HEK293 (cell line): ENCODE results near the gene F11.
"Not testable (repeated sequence)": the region's sequence is repeated elsewhere in the genome, so short reads cannot be mapped to it uniquely, and the experiment has no call there.

Source experiments
- CTCF ChIA-PET: fragments of 350-600 bp; formaldehyde crosslinking; extraction: SDS; loops from one replicate; lab custom pipeline; 2021; ENCODE audit warnings: antibody characterized with exemption; lab: Yijun Ruan, JAX
- POLR2A ChIA-PET: fragments of 300-600 bp; formaldehyde crosslinking; extraction: SDS; loops from one replicate; lab custom pipeline; 2020; ENCODE audit warnings: antibody characterized with exemption, inconsistent platforms; lab: Yijun Ruan, JAX
- H3K27ac ChIP-seq: fragments of 200-500 bp; sonication (Bioruptor generic); 2 replicates; pipeline ENCODE4 v1.5.1; 2014; ENCODE audit warnings: low read depth, low read length, control low read depth, inconsistent platforms; ENCODE audit errors: extremely low read depth
- H3K36me3 ChIP-seq, 2 experiments: fragments of 200-500 bp in 1 of 2; sonication (Bioruptor generic) in 1 of 2; 1 replicate in 1 of 2; 2 replicates in 1 of 2; pipeline ENCODE4 v1.5.1; 2014 to 2017; ENCODE audit warnings: inconsistent platforms in 2 of 2, low read length in 2 of 2; ENCODE audit not compliant: control insufficient read depth in 2 of 2, insufficient read depth in 1 of 2
- H3K4me1 ChIP-seq: fragments of 200-500 bp; sonication (Bioruptor generic); 2 replicates; pipeline ENCODE4 v1.5.1; 2014; ENCODE audit warnings: mild to moderate bottlenecking, low read length, inconsistent platforms; ENCODE audit not compliant: control insufficient read depth, insufficient read depth
- H3K4me3 ChIP-seq: 2 replicates; pipeline ENCODE4 v1.5.1; 2011; ENCODE audit warnings: low read depth, mild to moderate bottlenecking, control low read depth, low read length, moderate library complexity
- H3K9me3 ChIP-seq: fragments of 200-500 bp; sonication (Bioruptor generic); 2 replicates; pipeline ENCODE4 v1.5.1; 2014; ENCODE audit warnings: low read depth, low read length, inconsistent platforms; ENCODE audit not compliant: control insufficient read depth, insufficient read depth
- HOXA7 ChIP-seq: sonication (generic); formaldehyde crosslinking; IDR thresholded peaks from 2 replicates; pipeline ENCODE4 v1.8.1; 2022; ENCODE audit warnings: missing genetic modification reagents, borderline replicate concordance
- KLF1 ChIP-seq: fragments of 450-650 bp; formaldehyde crosslinking; IDR thresholded peaks from 2 replicates; pipeline ENCODE4 v1.5.1; 2016; ENCODE audit warnings: missing biosample characterization, missing genetic modification characterization
- KLF9 ChIP-seq: fragments of 450-650 bp; formaldehyde crosslinking; IDR thresholded peaks from 2 replicates; pipeline ENCODE4 v1.5.1; 2016; ENCODE audit warnings: missing biosample characterization, missing genetic modification characterization, low read depth
- MYNN ChIP-seq: fragments of 450-650 bp; formaldehyde crosslinking; IDR thresholded peaks from 2 replicates; pipeline ENCODE4 v1.5.1; 2016; ENCODE audit warnings: missing biosample characterization, missing genetic modification characterization, borderline replicate concordance
- YY1 ChIP-seq: fragments of 450-650 bp; formaldehyde crosslinking; IDR thresholded peaks from 2 replicates; pipeline ENCODE4 v1.5.1; 2018; ENCODE audit warnings: missing biosample characterization, missing genetic modification characterization
- ZBTB26 ChIP-seq: fragments of 450-650 bp; formaldehyde crosslinking; optimal IDR thresholded peaks from 2 replicates; pipeline ENCODE3; 2016; ENCODE audit warnings: missing biosample characterization, mild to moderate bottlenecking, missing genetic modification characterization
- ZNF140 ChIP-seq: fragments of 450-650 bp; formaldehyde crosslinking; IDR thresholded peaks from 2 replicates; pipeline ENCODE4 v1.5.1; 2016; ENCODE audit warnings: missing biosample characterization, missing genetic modification characterization
- ZNF184 ChIP-seq: fragments of 450-650 bp; IDR thresholded peaks from 2 replicates; pipeline ENCODE4 v1.5.1; 2018; ENCODE audit warnings: missing biosample characterization, mild to moderate bottlenecking, missing genetic modification characterization
- ZNF274 ChIP-seq, 2 experiments: fragments of 200-500 bp in 1 of 2; fragments of 450-650 bp in 1 of 2; sonication (Bioruptor generic) in 1 of 2; formaldehyde crosslinking in 1 of 2; IDR thresholded peaks; 2 replicates each; pipeline versions ENCODE4 v1.5.1 to v1.6.1; 2014 to 2016; ENCODE audit warnings: borderline replicate concordance in 1 of 2, inconsistent platforms in 1 of 2, low read length in 1 of 2, missing biosample characterization in 1 of 2, missing genetic modification characterization in 1 of 2
- ZNF324 ChIP-seq: fragments of 450-650 bp; formaldehyde crosslinking; IDR thresholded peaks from 2 replicates; pipeline ENCODE4 v1.5.1; 2016; ENCODE audit warnings: missing biosample characterization, missing genetic modification characterization
- ZNF391 ChIP-seq: fragments of 450-650 bp; formaldehyde crosslinking; IDR thresholded peaks from 2 replicates; pipeline ENCODE4 v1.5.1; 2016; ENCODE audit warnings: low read depth, missing biosample characterization, missing genetic modification characterization, borderline replicate concordance
- ZNF610 ChIP-seq: fragments of 450-650 bp; formaldehyde crosslinking; IDR thresholded peaks from 2 replicates; pipeline ENCODE4 v1.5.1; 2016; ENCODE audit warnings: missing biosample characterization, missing genetic modification characterization, borderline replicate concordance
- ZNF664 ChIP-seq: fragments of 450-650 bp; formaldehyde crosslinking; IDR thresholded peaks from 2 replicates; pipeline ENCODE4 v1.5.1; 2016; ENCODE audit warnings: missing biosample characterization, missing genetic modification characterization
- ZNF692 ChIP-seq: fragments of 450-650 bp; formaldehyde crosslinking; IDR thresholded peaks from 2 replicates; pipeline ENCODE4 v1.5.1; 2016; ENCODE audit warnings: missing biosample characterization, missing genetic modification characterization
- ZNF768 ChIP-seq: fragments of 450-650 bp; formaldehyde crosslinking; IDR thresholded peaks from 2 replicates; pipeline ENCODE4 v1.5.1; 2018; ENCODE audit warnings: missing biosample characterization, mild to moderate bottlenecking, missing genetic modification characterization
- ZNF776 ChIP-seq: fragments of 450-650 bp; formaldehyde crosslinking; IDR thresholded peaks from 2 replicates; pipeline ENCODE4 v1.5.0; 2017; ENCODE audit warnings: missing biosample characterization, missing genetic modification characterization, borderline replicate concordance
- TF ChIP-seq, protein P1 (sequence below): fragments of 450-650 bp; formaldehyde crosslinking; IDR thresholded peaks from 2 replicates; pipeline ENCODE4 v1.5.1; 2016; ENCODE audit warnings: missing biosample characterization, missing genetic modification characterization
- TF ChIP-seq, protein P2 (sequence below): fragments of 450-650 bp; IDR thresholded peaks from 2 replicates; pipeline ENCODE4 v1.5.1; 2018; ENCODE audit warnings: missing biosample characterization, missing genetic modification characterization

F11 gene

GRCh38 chr4:186307497-186307896 lies 41.5 kb downstream of the F11 start:
- no peak overlapping the region for H3K27ac ChIP-seq
- H3K4me1 ChIP-seq, result no peaks in the 10 kb centered on the region
- no peak overlapping the region for H3K4me3 ChIP-seq
- no peak for TF ChIP-seq ZNF768
- no peak for TF ChIP-seq ZNF140
- no peak for TF ChIP-seq ZNF664 (tag by site-specific recombination)
- no peak for TF ChIP-seq YY1 (tag by site-specific recombination)
- TF ChIP-seq, protein P1, sequence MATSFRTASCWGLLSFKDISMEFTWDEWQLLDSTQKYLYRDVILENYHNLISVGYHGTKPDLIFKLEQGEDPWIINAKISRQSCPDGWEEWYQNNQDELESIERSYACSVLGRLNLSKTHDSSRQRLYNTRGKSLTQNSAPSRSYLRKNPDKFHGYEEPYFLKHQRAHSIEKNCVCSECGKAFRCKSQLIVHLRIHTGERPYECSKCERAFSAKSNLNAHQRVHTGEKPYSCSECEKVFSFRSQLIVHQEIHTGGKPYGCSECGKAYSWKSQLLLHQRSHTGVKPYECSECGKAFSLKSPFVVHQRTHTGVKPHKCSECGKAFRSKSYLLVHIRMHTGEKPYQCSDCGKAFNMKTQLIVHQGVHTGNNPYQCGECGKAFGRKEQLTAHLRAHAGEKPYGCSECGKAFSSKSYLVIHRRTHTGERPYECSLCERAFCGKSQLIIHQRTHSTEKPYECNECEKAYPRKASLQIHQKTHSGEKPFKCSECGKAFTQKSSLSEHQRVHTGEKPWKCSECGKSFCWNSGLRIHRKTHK (tag by site-specific recombination), result no peak
- TF ChIP-seq ZBTB26, result no peak
- TF ChIP-seq ZNF324 (tag by site-specific recombination), result no peak
- TF ChIP-seq KLF9 (tag by site-specific recombination), result no peak
- no peak for TF ChIP-seq ZNF391 (tag by site-specific recombination)
- TF ChIP-seq HOXA7 (CRISPR knock-in tag), result no peak
- TF ChIP-seq, protein P2, sequence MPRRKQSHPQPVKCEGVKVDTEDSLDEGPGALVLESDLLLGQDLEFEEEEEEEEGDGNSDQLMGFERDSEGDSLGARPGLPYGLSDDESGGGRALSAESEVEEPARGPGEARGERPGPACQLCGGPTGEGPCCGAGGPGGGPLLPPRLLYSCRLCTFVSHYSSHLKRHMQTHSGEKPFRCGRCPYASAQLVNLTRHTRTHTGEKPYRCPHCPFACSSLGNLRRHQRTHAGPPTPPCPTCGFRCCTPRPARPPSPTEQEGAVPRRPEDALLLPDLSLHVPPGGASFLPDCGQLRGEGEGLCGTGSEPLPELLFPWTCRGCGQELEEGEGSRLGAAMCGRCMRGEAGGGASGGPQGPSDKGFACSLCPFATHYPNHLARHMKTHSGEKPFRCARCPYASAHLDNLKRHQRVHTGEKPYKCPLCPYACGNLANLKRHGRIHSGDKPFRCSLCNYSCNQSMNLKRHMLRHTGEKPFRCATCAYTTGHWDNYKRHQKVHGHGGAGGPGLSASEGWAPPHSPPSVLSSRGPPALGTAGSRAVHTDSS (tag by site-specific recombination), result no peak
- TF ChIP-seq ZNF184, result no peak
- TF ChIP-seq KLF1 (tag by site-specific recombination), result no peak
- H3K9me3 ChIP-seq, result no peaks in the 10 kb centered on the region
- ChIA-PET POLR2A (no interaction called here), CTCF (interaction anchor here (0.6 kb wide), 1 partner anchor 115 kb away, joined by 3 read pairs; no protein-coding TSS in a partner anchor)
- no peaks in the 10 kb centered on the region for H3K36me3 ChIP-seq

- H3K27ac ChIP-seq, result no peak overlapping the region
- no peaks in the 10 kb centered on the region for H3K9me3 ChIP-seq
- ChIA-PET POLR2A (no interaction called here), CTCF (interaction anchor here (0.6 kb wide), 1 partner anchor 116 kb away, joined by 3 read pairs; no protein-coding TSS in a partner anchor)
- TF ChIP-seq MYNN (tag by site-specific recombination) (no peak), ZNF692 (no peak), ZNF610 (no peak)
- TF ChIP-seq, all 188 proteins: peak for 0
- H3K4me3 ChIP-seq, result no peak overlapping the region
- H3K36me3 ChIP-seq, result no peaks in the 10 kb centered on the region
- no peaks in the 10 kb centered on the region for H3K4me1 ChIP-seq
These were observed 41.9 kb downstream of the F11 start for GRCh38 chr4:186307916-186308315.

DNA sequence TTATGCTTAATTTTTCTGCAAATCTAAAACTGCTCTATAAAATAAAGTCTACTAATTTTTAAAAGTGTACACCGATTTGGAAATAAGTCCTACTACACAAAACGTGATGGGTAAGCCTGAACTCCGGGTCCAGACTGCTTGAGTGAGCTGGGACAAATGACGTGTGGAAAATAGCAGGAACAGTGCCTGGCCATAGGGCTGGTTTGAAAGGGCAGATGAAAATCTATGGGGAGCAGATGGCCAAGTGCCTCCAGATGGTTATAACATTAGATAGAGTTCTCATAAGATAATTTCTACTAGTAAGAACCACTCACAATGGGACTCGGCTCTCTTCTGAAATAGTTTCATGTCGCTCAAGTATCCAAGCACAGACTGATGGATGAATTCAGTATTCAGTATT lies 52.5 kb downstream of the F11 start:
- H3K27ac ChIP-seq, result no peak overlapping the region
- H3K36me3 ChIP-seq, result no peaks in the 10 kb centered on the region
- no peak for TF ChIP-seq ZNF776
- no peak for TF ChIP-seq ZNF274 (IDR thresholded peaks at IDR 0.05; ENCODE audit: low read length)
- TF ChIP-seq ZNF274 (tag by site-specific recombination; IDR thresholded peaks at IDR 0.05; ENCODE audit: borderline replicate concordance), result no peak
- H3K4me1 ChIP-seq, result no peaks in the 10 kb centered on the region
- CTCF ChIA-PET, result no interaction called here
- H3K9me3 ChIP-seq, result no peaks in the 10 kb centered on the region
- no peak overlapping the region for H3K4me3 ChIP-seq
- POLR2A ChIA-PET, result no interaction called here

- CTCF ChIA-PET, POLR2A ChIA-PET, H3K9me3 ChIP-seq, H3K27ac ChIP-seq, H3K4me1 ChIP-seq, H3K36me3 ChIP-seq, H3K4me3 ChIP-seq: not testable (repeated sequence)
These were observed 58.7 kb downstream of the F11 start for GRCh38 chr4:186324660-186325059.
